GM10847 (cell line): Measurements from ENCODE around the gene CERS4.

Experiments
- POLR2A ChIP-seq: IDR thresholded peaks from 2 replicates; pipeline ENCODE4 v1.6.1; 2011; ENCODE audit not compliant: insufficient read length; ENCODE audit errors: extremely low read depth

Gene CERS4

GRCh38 chr19:8251025-8251472 is 41.9 kb downstream of the CERS4 start:
- no peak for TF ChIP-seq POLR2A

- TF ChIP-seq POLR2A = no peak
Observed at GRCh38 chr19:8252922-8253589, 43.9 kb downstream of the CERS4 start.

- no peak for TF ChIP-seq POLR2A
Observed at GRCh38 chr19:8253678-8254077, 44.5 kb downstream of the CERS4 start.

GRCh38 chr19:8254286-8255001 is 45.3 kb downstream of the CERS4 start:
- no peak for TF ChIP-seq POLR2A

GRCh38 chr19:8255426-8256125 is 46.4 kb downstream of the CERS4 start:
- no peak for TF ChIP-seq POLR2A

GRCh38 chr19:8256276-8257051 is 47.3 kb downstream of the CERS4 start:
- no peak for TF ChIP-seq POLR2A

GRCh38 chr19:8257052-8257443 is 47.9 kb downstream of the CERS4 start:
- TF ChIP-seq POLR2A = no peak

- no peak for TF ChIP-seq POLR2A
Observed at GRCh38 chr19:8259142-8259921, 50.2 kb downstream of the CERS4 start.

GRCh38 chr19:8259922-8260247 is 50.7 kb downstream of the CERS4 start:
- no peak for TF ChIP-seq POLR2A

GRCh38 chr19:8261347-8261746 is 52.2 kb downstream of the CERS4 start:
- no peak for TF ChIP-seq POLR2A

GRCh38 chr19:8261881-8262280 is 52.7 kb downstream of the CERS4 start:
- TF ChIP-seq POLR2A = no peak

GRCh38 chr19:8262431-8262830 is 53.3 kb downstream of the CERS4 start:
- TF ChIP-seq POLR2A = no peak

GRCh38 chr19:8265872-8266271 is 56.7 kb downstream of the CERS4 start:
- no peak for TF ChIP-seq POLR2A

- TF ChIP-seq POLR2A = no peak
Observed at GRCh38 chr19:8269724-8270123, 60.6 kb downstream of the CERS4 start.

GRCh38 chr19:8302357-8302691 is 93.2 kb downstream of the CERS4 start:
- no peak for TF ChIP-seq POLR2A

GRCh38 chr19:8302734-8303133 is 93.6 kb downstream of the CERS4 start:
- no peak for TF ChIP-seq POLR2A
